ENCODE data around the gene COPE. TPM values are rescaled to one million over a fixed set of nuclear protein-coding genes. Genes with fewer than 3 reads are reported as not detected.

Gene COPE
- total RNA-seq, 1 experiment from 2014 or later, result 177 TPM

GRCh38 chr19:18931316-18932162 lies 12.4 kb upstream of the COPE start:
- no peak overlapping the region for H3K27ac ChIP-seq (ENCODE audit: low read length)
- in situ Hi-C loops (cut with HindIII; ENCODE audit: low pct_unique_long_range_greater_than_20kb, low sequenced_read_pairs), result no loop called here
- ATAC-seq, result 0 out of 2 replicates have a peak, but pooled peaks have one; percentile 15

GRCh38 chr19:18929311-18929710 lies 10.1 kb upstream of the COPE start:
- Histone ChIP-seq H3K4me3 (ENCODE audit: low read depth in 2 of 2, low read length in 2 of 2) (no peak overlapping the region), H3K27ac (ENCODE audit: low read length) (no peak overlapping the region), H3K27me3 (ENCODE audit: control insufficient read depth, insufficient read depth, low read length) (no peaks in the 10 kb centered on the region), H3K4me1 (ENCODE audit: control insufficient read depth, insufficient read depth, low read length) (no peaks in the 10 kb centered on the region), H3K36me3 (ENCODE audit: control insufficient read depth, insufficient read depth, low read length) (no peaks in the 10 kb centered on the region), H3K9me3 (ENCODE audit: control insufficient read depth, insufficient read depth, low read depth, low read length) (no peaks in the 10 kb centered on the region)
- TF ChIP-seq REST (IDR thresholded peaks at IDR 0.05; ENCODE audit: insufficient read depth in 1 of 2, low read depth in 2 of 2, low read length in 1 of 2), result no peak
- TF ChIP-seq SIN3A (IDR thresholded peaks at IDR 0.05; ENCODE audit: borderline replicate concordance, insufficient read depth, low read depth, low read length), result no peak
- TF ChIP-seq CTCF (IDR thresholded peaks at IDR 0.05), result no peak
- TF ChIP-seq TCF7L2 (IDR thresholded peaks at IDR 0.05; ENCODE audit: low read depth, low read length), result no peak
- no TSS peak for BruUV-seq (replicated peaks)
- ChIA-PET CTCF (no interaction called here), POLR2A (no interaction called here)
- ATAC-seq, result no peak
- intact Hi-C loops (cut with micrococcal nuclease; ENCODE audit: unreplicated experiment) (no loop called here), in situ Hi-C loops (cut with HindIII; ENCODE audit: low pct_unique_long_range_greater_than_20kb, low sequenced_read_pairs) (no loop called here)
- no peak for DNase-seq (ENCODE audit: low read depth, low spot score)

More at GRCh38 chr19:18931316-18932162, 12.4 kb upstream of the COPE start:
- Histone ChIP-seq H3K9me3 (ENCODE audit: control insufficient read depth, insufficient read depth, low read depth, low read length) (no peaks in the 10 kb centered on the region), H3K4me1 (ENCODE audit: control insufficient read depth, insufficient read depth, low read length) (no peaks in the 10 kb centered on the region), H3K36me3 (ENCODE audit: control insufficient read depth, insufficient read depth, low read length) (no peaks in the 10 kb centered on the region), H3K27me3 (ENCODE audit: control insufficient read depth, insufficient read depth, low read length) (no peaks in the 10 kb centered on the region), H3K4me3 (ENCODE audit: low read depth in 2 of 2, low read length in 2 of 2) (no peak overlapping the region)
- TF ChIP-seq POLR2AphosphoS5 (IDR thresholded peaks at IDR 0.05; ENCODE audit: low read depth, low read length) (no peak), REST (IDR thresholded peaks at IDR 0.05; ENCODE audit: insufficient read depth in 1 of 2, low read depth in 2 of 2, low read length in 1 of 2) (no peak), SIN3A (IDR thresholded peaks at IDR 0.05; ENCODE audit: borderline replicate concordance, insufficient read depth, low read depth, low read length) (no peak), CTCF (IDR thresholded peaks at IDR 0.05) (no peak), TCF7L2 (IDR thresholded peaks at IDR 0.05; ENCODE audit: low read depth, low read length) (no peak)
- no TSS peak for BruUV-seq (replicated peaks)
- POLR2A ChIA-PET, result no interaction called here
- intact Hi-C loops (cut with micrococcal nuclease; ENCODE audit: unreplicated experiment), result loop anchor here (10.0 kb wide), 1 partner anchor 53 kb away; no protein-coding TSS in a partner anchor
- CTCF ChIA-PET, result no interaction called here
- DNase-seq (ENCODE audit: low read depth, low spot score), result no peak

Data from Panc1 (cell line).